IPS DF 6.9 (cell line): Measurements from ENCODE around the gene NXT1.
"Not testable (repeated sequence)": the region's sequence is repeated elsewhere in the genome, so short reads cannot be mapped to it uniquely, and the experiment has no call there.

Experiments
- DNase-seq: peaks from one replicate; pipeline ENCODE4 v3.0.0-alpha.2; 2013; ENCODE audit warnings: low read depth, low spot score
- H3K27ac ChIP-seq: one replicate; pipeline ENCODE4 v1.5.1; 2013; ENCODE audit warnings: low read length, control low read depth
- H3K27me3 ChIP-seq: 2 replicates; pipeline ENCODE4 v1.6.1; 2013; ENCODE audit warnings: mild to moderate bottlenecking, low read length; ENCODE audit not compliant: control insufficient read depth, insufficient read depth
- H3K36me3 ChIP-seq: 2 replicates; pipeline ENCODE4 v1.6.1; 2013; ENCODE audit warnings: low read length; ENCODE audit not compliant: control insufficient read depth, insufficient read depth
- H3K4me1 ChIP-seq: 2 replicates; pipeline ENCODE4 v1.6.1; 2013; ENCODE audit warnings: low read length; ENCODE audit not compliant: control insufficient read depth, insufficient read depth
- H3K4me3 ChIP-seq: 2 replicates; pipeline ENCODE4 v1.5.1; 2013; ENCODE audit warnings: mild to moderate bottlenecking, low read length
- H3K9me3 ChIP-seq: 2 replicates; pipeline ENCODE4 v1.6.1; 2013; ENCODE audit warnings: low read length, inconsistent platforms; ENCODE audit not compliant: control insufficient read depth, insufficient read depth
- WGBS: extraction: QIAGEN DNeasy Blood & Tissue Kit; methylation state at CpG from one replicate; pipeline ENCODE4 v1.1.7; 2013; ENCODE audit warnings: mixed read lengths, missing lambda C conversion rate; ENCODE audit not compliant: insufficient read length, insufficient coverage; 5-methylcytosine and 5-hydroxymethylcytosine counted together

Gene NXT1

GRCh38 chr20:23343590-23343989 is 7.0 kb upstream of the NXT1 start:
- H3K4me1 ChIP-seq, result no peaks in the 10 kb centered on the region
- no peaks in the 10 kb centered on the region for H3K27me3 ChIP-seq
- no peak for DNase-seq
- no peak overlapping the region for H3K4me3 ChIP-seq
- no CpG with 5 or more reads among the region's 1 CpG for WGBS
- H3K9me3 ChIP-seq, result no peaks in the 10 kb centered on the region
- H3K36me3 ChIP-seq, result no peaks in the 10 kb centered on the region
- no peak overlapping the region for H3K27ac ChIP-seq

- H3K27me3 ChIP-seq, result no peaks in the 10 kb centered on the region
- DNase-seq, result no peak
- no peak overlapping the region for H3K4me3 ChIP-seq
- H3K4me1 ChIP-seq, result peaks cover 1% of the 10 kb centered on the region; the same call in 1 of the 2 replicates
- no peak overlapping the region for H3K27ac ChIP-seq
- no peaks in the 10 kb centered on the region for H3K36me3 ChIP-seq
- no peaks in the 10 kb centered on the region for H3K9me3 ChIP-seq
- WGBS, result no CpG with 5 or more reads among the region's 5 CpGs
Observed at GRCh38 chr20:23344336-23344735, 6.3 kb upstream of the NXT1 start.

GRCh38 chr20:23346002-23346401 is 4.6 kb upstream of the NXT1 start:
- Histone ChIP-seq H3K27ac (no peak overlapping the region), H3K9me3 (no peaks in the 10 kb centered on the region), H3K4me1 (peaks cover 2% of the 10 kb centered on the region; the same call in 1 of the 2 replicates), H3K36me3 (no peaks in the 10 kb centered on the region; the same call in 1 of the 2 replicates), H3K4me3 (no peak overlapping the region), H3K27me3 (no peaks in the 10 kb centered on the region)
- no CpG with 5 or more reads among the region's 4 CpGs for WGBS
- DNase-seq, result no peak

- Histone ChIP-seq H3K27me3 (no peaks in the 10 kb centered on the region), H3K27ac (no peak overlapping the region), H3K4me3 (no peak overlapping the region), H3K9me3 (no peaks in the 10 kb centered on the region), H3K4me1 (peaks cover 2% of the 10 kb centered on the region; the same call in 1 of the 2 replicates), H3K36me3 (no peaks in the 10 kb centered on the region; the same call in 1 of the 2 replicates)
- DNase-seq, result no peak
- no CpG with 5 or more reads among the region's 6 CpGs for WGBS
Observed at GRCh38 chr20:23347791-23348190, 2.8 kb upstream of the NXT1 start.

- H3K36me3 ChIP-seq, H3K27ac ChIP-seq, H3K9me3 ChIP-seq, DNase-seq, H3K27me3 ChIP-seq, H3K4me1 ChIP-seq, H3K4me3 ChIP-seq: not testable (repeated sequence)
- no CpG with 5 or more reads among the region's 6 CpGs for WGBS
Observed at GRCh38 chr20:23348510-23348909, 2.1 kb upstream of the NXT1 start.

GRCh38 chr20:23349338-23350195 is 1.0 kb upstream of the NXT1 start:
- DNase-seq, result no peak
- H3K9me3 ChIP-seq, result no peaks in the 10 kb centered on the region
- peaks cover 2% of the 10 kb centered on the region; the same call in 1 of the 2 replicates for H3K4me1 ChIP-seq
- peaks cover 2% of the 10 kb centered on the region; the same call in 1 of the 2 replicates for H3K36me3 ChIP-seq
- no peak overlapping the region for H3K27ac ChIP-seq
- peak overlapping the region; percentile 90 for H3K4me3 ChIP-seq
- no CpG with 5 or more reads among the region's 23 CpGs for WGBS
- no peaks in the 10 kb centered on the region for H3K27me3 ChIP-seq

- no peaks in the 10 kb centered on the region for H3K9me3 ChIP-seq
- no CpG with 5 or more reads among the region's 64 CpGs for WGBS
- peaks cover 2% of the 10 kb centered on the region for H3K36me3 ChIP-seq
- no peak for DNase-seq
- peaks cover 2% of the 10 kb centered on the region for H3K4me1 ChIP-seq
- H3K4me3 ChIP-seq, result peak overlapping the region; percentile 90
- no peak overlapping the region for H3K27ac ChIP-seq
- H3K27me3 ChIP-seq, result no peaks in the 10 kb centered on the region
Observed at GRCh38 chr20:23350904-23351838, 580 bp downstream of the NXT1 start.

GRCh38 chr20:23356203-23356602 is 5.6 kb downstream of the NXT1 start:
- Histone ChIP-seq H3K27me3 (no peaks in the 10 kb centered on the region), H3K9me3 (no peaks in the 10 kb centered on the region), H3K4me3 (peak overlapping the region; percentile 16; the same call in 1 of the 2 replicates), H3K36me3 (peaks cover 2% of the 10 kb centered on the region; the same call in 1 of the 2 replicates), H3K4me1 (peaks cover 2% of the 10 kb centered on the region), H3K27ac (no peak overlapping the region)
- no peak for DNase-seq
- WGBS, result no CpG with 5 or more reads among the region's 27 CpGs

GRCh38 chr20:23357767-23358562 is 7.4 kb downstream of the NXT1 start:
- Histone ChIP-seq H3K27ac (no peak overlapping the region), H3K27me3 (no peaks in the 10 kb centered on the region), H3K9me3 (no peaks in the 10 kb centered on the region), H3K4me1 (peaks cover 2% of the 10 kb centered on the region), H3K36me3 (peaks cover 2% of the 10 kb centered on the region; the same call in 1 of the 2 replicates), H3K4me3 (peak overlapping the region; percentile 68)
- no CpG with 5 or more reads among the region's 71 CpGs for WGBS
- peak; percentile 100 for DNase-seq

- Histone ChIP-seq H3K27ac (no peak overlapping the region), H3K36me3 (peaks cover 2% of the 10 kb centered on the region; the same call in 1 of the 2 replicates), H3K4me3 (no peak overlapping the region), H3K27me3 (no peaks in the 10 kb centered on the region), H3K9me3 (no peaks in the 10 kb centered on the region), H3K4me1 (peaks cover 2% of the 10 kb centered on the region)
- no CpG with 5 or more reads among the region's 6 CpGs for WGBS
- DNase-seq, result no peak
Observed at GRCh38 chr20:23358563-23358906, 7.9 kb downstream of the NXT1 start.
